ENCODE results near the gene DENND1C. TPM values are rescaled to one million over a fixed set of nuclear protein-coding genes. Genes with fewer than 3 reads are reported as not detected.

The DENND1C gene
- total and polyA plus RNA-seq, 9 of the 15 experiments (the other 6 are each of a cell fraction or from before 2014, with no cell fraction given), result 0.03 to 1.2 (median 0.32) TPM; not detected in 1

DNA sequence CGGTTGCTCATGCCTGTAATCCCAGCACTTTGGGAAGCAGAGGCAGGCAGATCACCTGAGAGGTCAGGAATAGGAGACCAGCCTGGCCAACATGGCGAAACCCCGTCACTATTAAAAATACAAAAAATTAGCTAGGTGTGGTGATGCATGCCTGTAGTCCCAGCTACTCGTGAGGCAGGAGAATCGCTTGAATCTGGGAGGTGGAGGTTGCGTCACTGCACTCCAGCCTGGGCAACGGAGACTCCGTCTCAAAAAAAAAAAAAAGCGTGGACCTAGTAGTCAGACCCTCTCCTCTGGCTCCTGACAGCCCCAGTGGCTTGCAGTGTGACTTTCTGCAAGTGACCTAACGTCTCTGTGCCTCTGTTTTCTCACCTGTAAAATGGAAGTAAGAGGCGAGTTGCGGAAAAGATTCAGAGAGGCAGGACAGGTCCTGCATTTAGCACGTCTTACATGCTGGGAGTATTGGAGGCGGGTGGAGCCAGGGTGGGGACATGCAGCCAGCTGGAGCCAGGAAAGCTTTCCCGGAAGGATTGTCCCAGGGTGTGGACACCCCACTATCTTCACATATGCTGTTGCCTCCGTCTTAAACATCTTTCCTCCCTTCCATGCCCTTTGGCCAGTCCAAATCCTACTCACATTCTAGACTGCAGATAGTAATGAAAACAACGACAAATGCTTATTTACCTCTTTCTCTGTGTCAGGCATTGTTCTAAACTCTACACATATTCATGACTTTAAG is 17.6 kb upstream of the DENND1C start:
- Histone ChIP-seq H3K4me1 (replicated peaks in 1 of 2; ENCODE audit: control insufficient read depth in 2 of 2, insufficient read depth in 2 of 2, low read length in 2 of 2) (peaks cover 5 to 39% of the 10 kb centered on the region in 2 experiments; a peak in 4 of 5 replicates), H3K4me2 (ENCODE audit: insufficient read depth, low read length) (peak overlapping the region; percentile 6; the same call in 1 of the 2 replicates), H3K27ac (ENCODE audit: extremely low read depth, low read depth, low read length) (no peak overlapping the region), H3K9me1 (ENCODE audit: control insufficient read depth, insufficient read depth, low read length) (peaks cover 5% of the 10 kb centered on the region), H3K9ac (ENCODE audit: insufficient read depth in 1 of 2, low read depth in 2 of 2, low read length in 2 of 2) (no peak overlapping the region), H4K20me1 (replicated peaks; ENCODE audit: control insufficient read depth, insufficient read depth, low read length) (no peaks in the 10 kb centered on the region), H3K4me3 (no peak overlapping the region), H3K9me3 (replicated peaks; ENCODE audit: control insufficient read depth, insufficient read depth, low read depth, low read length) (no peaks in the 10 kb centered on the region), H3K79me2 (ENCODE audit: control insufficient read depth, insufficient read depth, low read length) (no peaks in the 10 kb centered on the region), H3K36me3 (ENCODE audit: control insufficient read depth, insufficient read depth, low read length) (no peaks in the 10 kb centered on the region), H3K27me3 (ENCODE audit: control insufficient read depth in 2 of 2, insufficient read depth in 2 of 2, low read length in 2 of 2) (no peaks in the 10 kb centered on the region), H2AFZ (ENCODE audit: low read depth, low read length) (no peak overlapping the region)
- intact Hi-C loops (cut with micrococcal nuclease) (no loop called here), in situ Hi-C loops (cut with MboI) (no loop called here)
- CTCF ChIA-PET (ENCODE audit: low intra/inter-chr PET ratio), result no interaction called here
- DNase-seq (ENCODE audit: extremely low read depth in 1 of 4, low spot score in 3 of 4) (peak in 1 of 4 experiments; percentile 8), FAIRE-seq (no peak), ATAC-seq (no peak)
- no TSS peak for BruUV-seq (replicated peaks)
- POLR2A ChIA-PET, result interaction anchor here (0.6 to 1.3 kb wide), 3 partner anchors 10 to 96 kb away, joined by 3 to 5 read pairs (median 3); no protein-coding TSS in a partner anchor
- WGBS (ENCODE audit: insufficient coverage, low coverage, missing lambda C conversion rate), result 32% methylated on average over 14 of the region's 17 CpGs
- peak; percentile 65 for TF ChIP-seq BCOR (IDR thresholded peaks at IDR 0.05)
- TF ChIP-seq, protein P1, sequence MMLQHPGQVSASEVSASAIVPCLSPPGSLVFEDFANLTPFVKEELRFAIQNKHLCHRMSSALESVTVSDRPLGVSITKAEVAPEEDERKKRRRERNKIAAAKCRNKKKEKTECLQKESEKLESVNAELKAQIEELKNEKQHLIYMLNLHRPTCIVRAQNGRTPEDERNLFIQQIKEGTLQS (IDR thresholded peaks at IDR 0.05), result peak; percentile 48
- TF ChIP-seq, protein P1 (CRISPR knock-in tag; conservative IDR thresholded peaks at IDR 0.05), result no peak
- TF ChIP-seq, protein P2, sequence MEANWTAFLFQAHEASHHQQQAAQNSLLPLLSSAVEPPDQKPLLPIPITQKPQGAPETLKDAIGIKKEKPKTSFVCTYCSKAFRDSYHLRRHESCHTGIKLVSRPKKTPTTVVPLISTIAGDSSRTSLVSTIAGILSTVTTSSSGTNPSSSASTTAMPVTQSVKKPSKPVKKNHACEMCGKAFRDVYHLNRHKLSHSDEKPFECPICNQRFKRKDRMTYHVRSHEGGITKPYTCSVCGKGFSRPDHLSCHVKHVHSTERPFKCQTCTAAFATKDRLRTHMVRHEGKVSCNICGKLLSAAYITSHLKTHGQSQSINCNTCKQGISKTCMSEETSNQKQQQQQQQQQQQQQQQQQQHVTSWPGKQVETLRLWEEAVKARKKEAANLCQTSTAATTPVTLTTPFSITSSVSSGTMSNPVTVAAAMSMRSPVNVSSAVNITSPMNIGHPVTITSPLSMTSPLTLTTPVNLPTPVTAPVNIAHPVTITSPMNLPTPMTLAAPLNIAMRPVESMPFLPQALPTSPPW (CRISPR knock-in tag; IDR thresholded peaks at IDR 0.05), result no peak
- TF ChIP-seq CEBPB (tag; IDR thresholded peaks at IDR 0.05), result peak; percentile 84
- TF ChIP-seq RBM25 (IDR thresholded peaks at IDR 0.05; ENCODE audit: low read depth, low read length, severe bottlenecking), result peak; percentile 34
- TF ChIP-seq FOXA3 (CRISPR knock-in tag; conservative IDR thresholded peaks at IDR 0.05 in 1 of 2, IDR thresholded peaks at IDR 0.05 in 1 of 2), result no peak
- peak; percentile 32; the same call in 1 of the 2 replicates for TF ChIP-seq ZNF384 (IDR thresholded peaks at IDR 0.05; ENCODE audit: low read depth, low read length)
- TF ChIP-seq ZFP36 (IDR thresholded peaks at IDR 0.05; ENCODE audit: low read depth, low read length, partially characterized antibody), result peak; percentile 62
- TF ChIP-seq CEBPG (CRISPR knock-in tag; IDR thresholded peaks at IDR 0.05), result no peak
- TF ChIP-seq CEBPG (tag; conservative IDR thresholded peaks at IDR 0.05 in 1 of 2, IDR thresholded peaks at IDR 0.05 in 1 of 2), result 0 out of 4 replicates have a peak, but pooled peaks of 1 of the 2 experiments have one; percentile 31
- TF ChIP-seq KDM1A (IDR thresholded peaks at IDR 0.05), result peak in 1 of 2 experiments; percentile 32; a peak in 2 of 4 replicates
- peak; percentile 50 for TF ChIP-seq PHF20 (IDR thresholded peaks at IDR 0.05; ENCODE audit: partially characterized antibody)

Data from K562 (cell line).